WTC11 (cell line): ENCODE results near the gene LAPTM5.

Source experiments
- ATF3 ChIP-seq: sonication (generic); formaldehyde crosslinking; conservative IDR thresholded peaks from 2 replicates; pipeline ENCODE4 v1.8.1; 2022; ENCODE audit warnings: mild to moderate bottlenecking, missing genetic modification reagents
- CBFB ChIP-seq: sonication (generic); formaldehyde crosslinking; IDR thresholded peaks from 2 replicates; pipeline ENCODE4 v1.8.1; 2022; ENCODE audit warnings: mild to moderate bottlenecking, low read depth, missing genetic modification reagents
- ZNF121 ChIP-seq: sonication (generic); formaldehyde crosslinking; IDR thresholded peaks from 2 replicates; pipeline ENCODE4 v1.8.0; 2023; ENCODE audit warnings: missing genetic modification reagents
- TF ChIP-seq, protein P1 (sequence below): fragments of 200-600 bp; IDR thresholded peaks from 2 replicates; pipeline ENCODE4 v1.8.0; 2022; ENCODE audit warnings: antibody characterized with exemption
- TF ChIP-seq, protein P2 (sequence below): sonication (generic); formaldehyde crosslinking; IDR thresholded peaks from 2 replicates; pipeline ENCODE4 v1.8.0; 2022; ENCODE audit warnings: mild to moderate bottlenecking, missing genetic modification reagents

DNA sequence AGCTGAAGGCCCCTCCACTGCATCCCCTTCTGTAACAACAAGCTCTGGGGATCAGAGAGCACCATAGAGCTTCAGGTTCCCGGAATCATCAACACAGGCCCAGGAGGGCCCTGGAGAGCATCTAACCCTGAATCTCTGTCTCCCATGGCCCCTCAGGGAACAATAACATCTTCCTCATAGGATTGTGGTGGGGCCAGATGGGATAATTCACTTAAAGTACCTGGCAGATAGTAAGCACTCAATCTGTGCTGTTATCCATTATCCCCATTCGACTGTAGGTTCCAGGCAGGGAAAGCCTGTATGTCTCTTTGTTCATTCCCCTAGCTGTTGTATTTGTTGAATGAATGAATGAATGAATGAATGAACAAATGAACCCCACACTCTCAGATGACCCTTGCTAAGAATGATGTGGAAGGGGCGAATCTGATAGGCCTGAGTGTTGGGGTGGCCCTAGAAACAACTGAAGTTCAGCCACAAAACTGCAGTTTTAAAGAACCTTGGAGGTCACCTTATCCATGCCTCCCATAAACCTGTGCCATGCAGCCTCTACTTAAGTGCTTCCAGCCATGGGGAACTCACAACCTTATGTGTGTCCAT, 14.5 kb downstream of the LAPTM5 start:
- no peak for TF ChIP-seq CBFB (CRISPR knock-in tag)
- TF ChIP-seq, protein P1, sequence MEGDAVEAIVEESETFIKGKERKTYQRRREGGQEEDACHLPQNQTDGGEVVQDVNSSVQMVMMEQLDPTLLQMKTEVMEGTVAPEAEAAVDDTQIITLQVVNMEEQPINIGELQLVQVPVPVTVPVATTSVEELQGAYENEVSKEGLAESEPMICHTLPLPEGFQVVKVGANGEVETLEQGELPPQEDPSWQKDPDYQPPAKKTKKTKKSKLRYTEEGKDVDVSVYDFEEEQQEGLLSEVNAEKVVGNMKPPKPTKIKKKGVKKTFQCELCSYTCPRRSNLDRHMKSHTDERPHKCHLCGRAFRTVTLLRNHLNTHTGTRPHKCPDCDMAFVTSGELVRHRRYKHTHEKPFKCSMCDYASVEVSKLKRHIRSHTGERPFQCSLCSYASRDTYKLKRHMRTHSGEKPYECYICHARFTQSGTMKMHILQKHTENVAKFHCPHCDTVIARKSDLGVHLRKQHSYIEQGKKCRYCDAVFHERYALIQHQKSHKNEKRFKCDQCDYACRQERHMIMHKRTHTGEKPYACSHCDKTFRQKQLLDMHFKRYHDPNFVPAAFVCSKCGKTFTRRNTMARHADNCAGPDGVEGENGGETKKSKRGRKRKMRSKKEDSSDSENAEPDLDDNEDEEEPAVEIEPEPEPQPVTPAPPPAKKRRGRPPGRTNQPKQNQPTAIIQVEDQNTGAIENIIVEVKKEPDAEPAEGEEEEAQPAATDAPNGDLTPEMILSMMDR, result no peak
- TF ChIP-seq ATF3, result no peak
- no peak for TF ChIP-seq ZNF121 (CRISPR knock-in tag)
- TF ChIP-seq, protein P2, sequence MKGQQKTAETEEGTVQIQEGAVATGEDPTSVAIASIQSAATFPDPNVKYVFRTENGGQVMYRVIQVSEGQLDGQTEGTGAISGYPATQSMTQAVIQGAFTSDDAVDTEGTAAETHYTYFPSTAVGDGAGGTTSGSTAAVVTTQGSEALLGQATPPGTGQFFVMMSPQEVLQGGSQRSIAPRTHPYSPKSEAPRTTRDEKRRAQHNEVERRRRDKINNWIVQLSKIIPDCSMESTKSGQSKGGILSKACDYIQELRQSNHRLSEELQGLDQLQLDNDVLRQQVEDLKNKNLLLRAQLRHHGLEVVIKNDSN (CRISPR knock-in tag), result no peak
